GM10266 (cell line): ENCODE results near the gene ARHGAP10.

ENCODE experiments used
- DNase-seq: peaks from one replicate; pipeline ENCODE4 v3.0.0; 2012; ENCODE audit errors: extremely low spot score
- TF ChIP-seq, protein P1 (sequence below): IDR thresholded peaks from 2 replicates; pipeline ENCODE4 v1.5.1; 2012; ENCODE audit warnings: mild to moderate bottlenecking, low read depth; ENCODE audit not compliant: control insufficient read depth, insufficient read depth; ENCODE audit errors: missing control alignments

ARHGAP10 gene

DNA sequence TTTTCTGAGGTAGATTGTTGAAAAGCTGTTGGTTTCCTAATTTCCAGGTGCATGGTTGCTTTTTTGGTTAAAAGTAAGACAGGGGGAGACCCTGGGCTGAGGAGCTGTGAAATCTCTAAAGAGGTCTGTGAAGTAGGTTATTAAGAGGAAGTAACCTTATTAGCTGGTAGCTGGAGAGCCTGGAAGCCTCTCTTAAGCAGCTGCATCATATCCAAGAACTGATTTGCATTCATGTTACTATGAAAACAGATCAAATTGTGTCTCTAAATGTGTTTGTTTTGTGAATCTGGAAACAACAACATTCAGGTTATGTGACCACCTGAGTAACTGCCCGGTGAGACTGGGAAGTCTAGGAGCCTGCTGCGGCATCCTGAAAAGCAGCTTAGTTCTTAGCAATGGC, 54.1 kb downstream of the ARHGAP10 start:
- TF ChIP-seq, protein P1, sequence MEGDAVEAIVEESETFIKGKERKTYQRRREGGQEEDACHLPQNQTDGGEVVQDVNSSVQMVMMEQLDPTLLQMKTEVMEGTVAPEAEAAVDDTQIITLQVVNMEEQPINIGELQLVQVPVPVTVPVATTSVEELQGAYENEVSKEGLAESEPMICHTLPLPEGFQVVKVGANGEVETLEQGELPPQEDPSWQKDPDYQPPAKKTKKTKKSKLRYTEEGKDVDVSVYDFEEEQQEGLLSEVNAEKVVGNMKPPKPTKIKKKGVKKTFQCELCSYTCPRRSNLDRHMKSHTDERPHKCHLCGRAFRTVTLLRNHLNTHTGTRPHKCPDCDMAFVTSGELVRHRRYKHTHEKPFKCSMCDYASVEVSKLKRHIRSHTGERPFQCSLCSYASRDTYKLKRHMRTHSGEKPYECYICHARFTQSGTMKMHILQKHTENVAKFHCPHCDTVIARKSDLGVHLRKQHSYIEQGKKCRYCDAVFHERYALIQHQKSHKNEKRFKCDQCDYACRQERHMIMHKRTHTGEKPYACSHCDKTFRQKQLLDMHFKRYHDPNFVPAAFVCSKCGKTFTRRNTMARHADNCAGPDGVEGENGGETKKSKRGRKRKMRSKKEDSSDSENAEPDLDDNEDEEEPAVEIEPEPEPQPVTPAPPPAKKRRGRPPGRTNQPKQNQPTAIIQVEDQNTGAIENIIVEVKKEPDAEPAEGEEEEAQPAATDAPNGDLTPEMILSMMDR: no peak
- DNase-seq: no peak

DNA sequence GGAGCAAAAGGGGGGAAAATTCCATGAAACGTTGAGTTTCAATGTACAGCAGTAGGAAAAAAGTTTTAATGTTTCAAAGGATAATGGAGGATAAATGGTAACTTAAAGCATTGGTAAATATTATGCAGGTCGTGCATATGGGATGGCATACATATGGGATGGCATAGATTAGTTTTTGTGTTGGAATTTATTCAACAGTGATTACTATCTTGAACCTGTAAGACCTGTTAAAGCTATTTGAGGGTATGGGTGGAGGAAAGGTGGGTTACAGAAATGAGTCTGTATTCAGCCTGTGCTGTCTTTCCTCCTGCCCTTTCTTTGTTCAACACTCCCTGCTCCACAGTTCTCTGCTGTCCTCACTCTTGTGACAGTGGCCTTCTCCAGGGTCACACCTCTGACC, 54.6 kb downstream of the ARHGAP10 start:
- TF ChIP-seq, protein P1: no peak
- DNase-seq: no peak

DNA sequence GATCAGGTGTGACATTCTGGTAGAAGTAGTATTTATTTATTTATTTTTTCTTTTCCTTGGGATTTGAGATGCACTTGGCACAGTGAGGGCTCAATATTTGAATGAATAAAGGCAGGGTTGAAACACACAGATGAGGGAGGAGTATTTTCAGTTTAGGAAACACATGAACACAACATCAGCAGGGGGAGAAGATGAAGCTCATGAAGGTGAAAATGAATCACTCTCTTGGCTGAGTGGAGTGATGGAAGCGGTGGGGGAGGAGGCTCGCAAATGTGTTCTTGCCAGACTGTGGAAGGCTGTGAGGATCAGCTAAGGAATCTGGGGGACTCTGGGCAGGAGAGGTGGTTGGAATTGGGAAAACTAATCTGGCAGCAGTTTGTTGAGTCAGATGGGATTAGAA, 55.3 kb downstream of the ARHGAP10 start:
- DNase-seq: no peak
- TF ChIP-seq, protein P1: no peak

DNA sequence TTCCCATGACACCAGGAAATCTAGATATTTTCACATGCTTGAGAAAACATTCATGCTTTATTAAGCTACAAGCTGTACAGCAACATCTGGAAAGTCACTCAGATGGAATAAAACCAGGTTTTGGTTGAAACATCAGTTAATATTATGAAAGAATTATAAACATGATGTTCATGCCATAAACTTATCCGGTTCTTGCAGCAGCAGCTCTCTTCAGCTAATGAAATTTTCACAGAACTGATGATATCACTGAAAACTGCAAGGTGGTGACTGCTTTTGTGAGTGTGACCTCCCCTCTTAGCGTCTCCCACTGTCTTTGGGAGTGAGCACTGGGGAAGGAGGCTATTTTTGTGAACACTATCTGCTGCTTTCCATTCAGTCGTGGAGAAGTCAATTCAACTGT, 56.9 kb downstream of the ARHGAP10 start:
- TF ChIP-seq, protein P1: no peak
- DNase-seq: no peak

DNA sequence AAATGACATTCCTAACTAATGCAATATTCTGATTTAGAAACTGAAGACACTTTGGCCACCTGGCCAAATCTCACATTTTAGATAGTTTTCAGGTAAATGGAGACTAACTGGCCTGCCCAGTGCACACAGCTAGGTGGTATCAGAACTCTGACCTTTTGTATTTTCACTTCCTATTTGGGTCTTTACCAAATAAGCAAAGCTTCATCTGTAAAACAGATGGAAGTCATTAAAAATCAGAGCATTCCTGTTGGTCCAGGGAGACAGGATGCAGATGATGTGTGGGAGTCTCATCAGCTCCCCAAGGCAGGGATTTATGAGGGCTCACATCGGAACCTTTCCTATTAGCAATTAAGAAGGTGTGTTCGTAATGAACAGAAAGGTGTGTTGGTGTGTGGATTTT, 57.7 kb downstream of the ARHGAP10 start:
- TF ChIP-seq, protein P1: no peak
- no peak for DNase-seq

DNA sequence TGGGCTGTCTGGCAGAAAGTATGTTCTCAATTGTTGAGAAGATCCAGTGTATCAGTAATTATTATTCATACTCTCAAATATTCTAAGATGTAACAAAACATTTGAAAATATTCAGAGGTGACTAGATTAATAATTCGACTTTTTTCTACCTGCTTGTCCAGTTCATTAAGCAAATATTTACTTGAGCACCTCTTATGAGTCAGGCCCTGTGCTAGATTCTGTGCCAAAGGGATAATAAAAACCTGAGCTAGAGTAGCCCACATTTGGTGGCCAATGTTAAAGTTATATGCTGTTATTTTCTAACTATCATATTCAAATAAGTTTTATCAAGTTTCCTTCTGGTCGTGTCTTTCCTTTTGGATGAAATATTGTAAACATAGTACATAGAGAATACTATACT, 58.5 kb downstream of the ARHGAP10 start:
- DNase-seq: no peak
- TF ChIP-seq, protein P1: no peak

DNA sequence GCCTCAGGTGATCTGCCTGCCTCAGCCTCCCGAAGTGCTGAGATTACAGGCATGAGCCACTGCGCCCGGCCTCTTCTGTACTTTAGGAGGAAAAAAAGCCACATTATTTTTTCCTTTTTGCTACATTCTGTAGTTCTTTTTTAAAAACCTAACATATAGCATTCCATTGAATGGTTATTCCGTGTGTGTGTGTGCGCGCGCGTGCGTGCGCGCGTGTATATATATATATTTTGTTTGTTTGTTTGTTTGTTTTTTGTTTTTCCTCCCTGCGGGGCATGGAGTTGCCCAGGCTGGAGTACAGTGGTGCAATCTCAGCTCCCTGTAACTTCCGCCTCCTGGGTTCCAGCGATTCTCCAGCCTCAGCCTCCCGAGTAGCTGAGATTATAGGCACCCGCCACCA, 59.5 kb downstream of the ARHGAP10 start:
- DNase-seq: no peak

More for the DNA sequence above, 59.5 kb downstream of the ARHGAP10 start:
- TF ChIP-seq, protein P1: no peak
